Esophagus muscularis mucosa (tissue), 4 donors: ENCODE data around the gene SLC7A11. TPM values are rescaled to one million over a fixed set of nuclear protein-coding genes. Genes with fewer than 3 reads are reported as not detected.

Experiments
- DNase-seq: peaks from one replicate; pipeline ENCODE4 v3.0.0-alpha.2; 2017; ENCODE audit errors: extremely low spot score
- H3K27ac ChIP-seq, 4 donors: fragments of 200-600 bp; sonication (generic); replicated peaks in 1 of 4; 1 replicate in 3 of 4; 2 replicates in 1 of 4; pipeline ENCODE4 v1.5.1; 2016 to 2019; ENCODE audit warnings: mild to moderate bottlenecking in 1 of 4
- H3K27me3 ChIP-seq, 4 donors: fragments of 200-600 bp; sonication (generic); one replicate each; pipeline versions ENCODE4 v1.5.1 to v1.6.0; 2016 to 2019
- H3K36me3 ChIP-seq, 4 donors: fragments of 200-600 bp; sonication (generic); one replicate each; pipeline ENCODE4 v1.5.1; 2016 to 2019
- H3K4me1 ChIP-seq, 4 donors: fragments of 200-600 bp; sonication (generic); one replicate each; pipeline ENCODE4 v1.5.1; 2016 to 2019
- H3K4me3 ChIP-seq, 4 donors: fragments of 200-600 bp; sonication (generic); 1 replicate in 2 of 4; 2 replicates in 2 of 4; pipeline ENCODE4 v1.5.1; 2016 to 2019; ENCODE audit warnings: mild to moderate bottlenecking in 4 of 4, moderate library complexity in 1 of 4
- H3K9me3 ChIP-seq, 4 donors: fragments of 200-600 bp; sonication (generic); 1 replicate in 3 of 4; 2 replicates in 1 of 4; pipeline ENCODE4 v1.5.1; 2016 to 2019
- CTCF ChIP-seq, 3 experiments: fragments of 200-600 bp in 2 of 3; fragments of 450-650 bp in 1 of 3; sonication (generic) in 2 of 3; IDR thresholded peaks; one replicate each; pipeline ENCODE4 v1.5.1; 2017 to 2019; ENCODE audit warnings: antibody characterized with exemption in 3 of 3, mild to moderate bottlenecking in 2 of 3, moderate library complexity in 1 of 3
- EP300 ChIP-seq: sonication (generic); formaldehyde crosslinking; IDR thresholded peaks from one replicate; pipeline ENCODE4 v1.6.1; 2017; ENCODE audit warnings: antibody characterized with exemption
- POLR2A ChIP-seq: fragments of 450-650 bp; IDR thresholded peaks from one replicate; pipeline ENCODE4 v1.6.1; 2017; ENCODE audit warnings: antibody characterized with exemption, moderate library complexity, mild to moderate bottlenecking, low read depth
- POLR2AphosphoS5 ChIP-seq, 2 donors: sonication (generic); formaldehyde crosslinking; IDR thresholded peaks; one replicate each; pipeline ENCODE4 v1.6.1; 2017; ENCODE audit warnings: antibody characterized with exemption in 2 of 2
- WGBS: methylation state at CpG from one replicate; pipeline ENCODE4 v1.1.5; 2018; 5-methylcytosine and 5-hydroxymethylcytosine counted together
- intact Hi-C: fragments of 100-400 bp; cut with DNase I; formaldehyde crosslinking; loops from one replicate; pipeline ENCODE4 v1.15.1; 2023
- total RNA-seq, 4 donors: library from RNA; depleted of rRNA; stranded (reverse); fragments of >200 nt; gene quantifications; one replicate each; pipeline versions ENCODE4 v1.1.0 to v1.2.1, GENCODE V29; 2016

Gene SLC7A11
- total RNA-seq, 4 donors from 2014 or later = 0.19 to 0.83 (median 0.31) TPM

GRCh38 chr4:138259271-138259670 is 17.1 kb upstream of the SLC7A11 start:
- no peaks in the 10 kb centered on the region for H3K9me3 ChIP-seq
- no peak for DNase-seq
- no peaks in the 10 kb centered on the region for H3K27me3 ChIP-seq
- H3K4me3 ChIP-seq = no peak overlapping the region
- peaks cover 0 to 12% (median 5%) of the 10 kb centered on the region in 4 donors for H3K4me1 ChIP-seq
- intact Hi-C loops = no loop called here
- H3K27ac ChIP-seq = no peak overlapping the region
- no peaks in the 10 kb centered on the region for H3K36me3 ChIP-seq
- TF ChIP-seq CTCF (IDR thresholded peaks at IDR 0.05) = no peak
- TF ChIP-seq EP300 = no peak
- no peak for TF ChIP-seq POLR2A
- TF ChIP-seq POLR2AphosphoS5 (IDR thresholded peaks at IDR 0.05) = no peak
- WGBS = 69% methylated on average over 4 of the region's 4 CpGs

- no peaks in the 10 kb centered on the region for H3K9me3 ChIP-seq
- no peak overlapping the region for H3K27ac ChIP-seq
- peaks cover 0 to 12% (median 3%) of the 10 kb centered on the region in 4 donors for H3K4me1 ChIP-seq
- TF ChIP-seq CTCF (IDR thresholded peaks at IDR 0.05) (no peak), POLR2A (no peak), POLR2AphosphoS5 (IDR thresholded peaks at IDR 0.05) (no peak), EP300 (no peak)
- no peaks in the 10 kb centered on the region for H3K27me3 ChIP-seq
- DNase-seq = no peak
- intact Hi-C loops = no loop called here
- 93% methylated on average over 5 of the region's 5 CpGs for WGBS
- H3K36me3 ChIP-seq = no peaks in the 10 kb centered on the region
- no peak overlapping the region for H3K4me3 ChIP-seq
Measured at GRCh38 chr4:138256608-138257007, 14.5 kb upstream of the SLC7A11 start.

GRCh38 chr4:138255917-138256597 is 13.9 kb upstream of the SLC7A11 start:
- H3K9me3 ChIP-seq = no peaks in the 10 kb centered on the region
- intact Hi-C loops = no loop called here
- TF ChIP-seq EP300 = no peak
- no peak for TF ChIP-seq CTCF (IDR thresholded peaks at IDR 0.05)
- TF ChIP-seq POLR2A = no peak
- no peak for TF ChIP-seq POLR2AphosphoS5 (IDR thresholded peaks at IDR 0.05)
- H3K36me3 ChIP-seq = no peaks in the 10 kb centered on the region
- H3K27me3 ChIP-seq = no peaks in the 10 kb centered on the region
- H3K4me1 ChIP-seq = peaks cover 0 to 12% (median 3%) of the 10 kb centered on the region in 4 donors
- no peak overlapping the region for H3K4me3 ChIP-seq
- 94% methylated on average over 9 of the region's 9 CpGs for WGBS
- H3K27ac ChIP-seq = no peak overlapping the region
- DNase-seq = no peak

- intact Hi-C loops = no loop called here
- WGBS = 86% methylated on average over 2 of the region's 2 CpGs
Measured at GRCh38 chr4:138252551-138252950, 10.4 kb upstream of the SLC7A11 start.

GRCh38 chr4:138251938-138252337 is 9.8 kb upstream of the SLC7A11 start:
- H3K4me1 ChIP-seq = no peaks in the 10 kb centered on the region
- no peaks in the 10 kb centered on the region for H3K9me3 ChIP-seq
- 93% methylated on average over 5 of the region's 5 CpGs for WGBS
- no peaks in the 10 kb centered on the region for H3K36me3 ChIP-seq
- H3K27me3 ChIP-seq = no peaks in the 10 kb centered on the region
- no peak overlapping the region for H3K27ac ChIP-seq
- TF ChIP-seq EP300 (no peak), POLR2AphosphoS5 (IDR thresholded peaks at IDR 0.05) (no peak), CTCF (IDR thresholded peaks at IDR 0.05) (no peak), POLR2A (no peak)
- intact Hi-C loops = no loop called here
- no peak overlapping the region for H3K4me3 ChIP-seq
- no peak for DNase-seq

More at GRCh38 chr4:138252551-138252950, 10.4 kb upstream of the SLC7A11 start:
- Histone ChIP-seq H3K27me3 (no peaks in the 10 kb centered on the region), H3K4me1 (no peaks in the 10 kb centered on the region), H3K27ac (no peak overlapping the region), H3K36me3 (no peaks in the 10 kb centered on the region), H3K9me3 (no peaks in the 10 kb centered on the region), H3K4me3 (no peak overlapping the region)
- no peak for TF ChIP-seq POLR2AphosphoS5 (IDR thresholded peaks at IDR 0.05)
- no peak for DNase-seq
